Ovary (tissue), 9 donors: ENCODE results near the gene COL27A1. TPM values are rescaled to one million over a fixed set of nuclear protein-coding genes. Genes with fewer than 3 reads are reported as not detected.
"Not testable (repeated sequence)": the region's sequence is repeated elsewhere in the genome, so short reads cannot be mapped to it uniquely, and the experiment has no call there.

Source experiments
- DNase-seq, 5 donors: peaks; one replicate each; pipeline ENCODE4 v3.0.0-alpha.2; 2019 to 2020
- H3K27ac ChIP-seq, 2 donors: fragments of 200-600 bp; one replicate each; pipeline versions ENCODE4 v1.5.1 to v1.8.0; 2019 to 2022
- H3K27me3 ChIP-seq: fragments of 200-600 bp; one replicate; pipeline ENCODE4 v1.8.0; 2022
- H3K36me3 ChIP-seq: fragments of 200-600 bp; sonication (generic); one replicate; pipeline ENCODE4 v1.5.1; 2019
- H3K4me1 ChIP-seq: one replicate; pipeline ENCODE4 v1.8.1; 2013; ENCODE audit warnings: mild to moderate bottlenecking, moderate library complexity; ENCODE audit not compliant: insufficient read depth
- H3K4me3 ChIP-seq: fragments of 200-600 bp; sonication (generic); one replicate; pipeline ENCODE4 v1.5.1; 2017
- H3K9me3 ChIP-seq, 2 donors: fragments of 200-600 bp in 1 of 2; sonication (generic) in 1 of 2; one replicate each; pipeline versions ENCODE4 v1.5.1 to v1.8.1; 2013 to 2019; ENCODE audit warnings: mild to moderate bottlenecking in 1 of 2, moderate library complexity in 1 of 2
- CTCF ChIP-seq, 3 donors: fragments of 450-650 bp in 2 of 3; fragments of 200-600 bp in 1 of 3; IDR thresholded peaks; one replicate each; pipeline versions ENCODE4 v1.5.1 to v1.8.0; 2016 to 2022; ENCODE audit warnings: antibody characterized with exemption in 3 of 3, mild to moderate bottlenecking in 1 of 3
- EP300 ChIP-seq: sonication (generic); formaldehyde crosslinking; IDR thresholded peaks from one replicate; pipeline ENCODE4 v1.6.1; 2017; ENCODE audit warnings: antibody characterized with exemption
- POLR2A ChIP-seq: fragments of 450-650 bp; IDR thresholded peaks from one replicate; pipeline ENCODE4 v1.6.1; 2017; ENCODE audit warnings: antibody characterized with exemption, mild to moderate bottlenecking, moderate library complexity
- WGBS, 3 donors: extraction: QIAGEN DNeasy Blood & Tissue Kit in 1 of 3; methylation state at CpG; one replicate each; pipeline versions ENCODE4 v1.1.5 to v1.1.7; 2013 to 2017; 5-methylcytosine and 5-hydroxymethylcytosine counted together
- intact Hi-C, 4 donors: fragments of 100-400 bp; cut with DNase I; formaldehyde crosslinking; loops; one replicate each; pipeline versions ENCODE4 v1.11.0 to v1.15.1; 2022 to 2023
- polyA plus RNA-seq, 2 donors: library from polyadenylated mRNA; stranded (reverse); fragments of 200-250 nt in 1 of 2; fragments of 350-450 nt in 1 of 2; fragmentation: Illumina TruSeq in 1 of 2; extraction: RNeasy Lipid Tissue Mini Kit (QIAGEN cat#74804) in 1 of 2; gene quantifications; one replicate each; pipeline ENCODE4 v1.2.3, GENCODE V29; 2013 to 2014
- total RNA-seq, 7 donors: library from RNA; depleted of rRNA in 2 of 7; stranded (reverse); fragments of >200 nt in 2 of 7; fragmentation: NEBNext Ultra II Directional in 3 of 7; extraction: Animal tissue kit (Norgen Biotek cat#: 25700) in 3 of 7; gene quantifications; one replicate each; pipeline versions ENCODE4 v1.1.0 to v1.2.4, GENCODE V29; 2016 to 2023
- donor health status: DM: no; HTN: no; CAD: no; lungs with moderate emphysema.
- donor health status: DM: no; HTN: no; CAD: no.
- donor health status: Bipolar disorder and iron deficiency.
- donor health status: DM: yes; HTN: yes; CAD: no.
- donor health status: DM: no; HTN: no; CAD: no.
- donor health status: DM: yes; HTN: yes; CAD: no.

COL27A1 gene
- total and polyA plus RNA-seq, 9 donors: 5.2 to 91.2 (median 16.8) TPM

- no peaks in the 10 kb centered on the region for H3K27me3 ChIP-seq
- H3K27ac ChIP-seq: no peak overlapping the region
- H3K4me1 ChIP-seq: peaks cover 2% of the 10 kb centered on the region
- H3K4me3 ChIP-seq: no peak overlapping the region
- TF ChIP-seq CTCF (IDR thresholded peaks at IDR 0.05) (no peak), POLR2A (no peak), EP300 (no peak)
- peaks cover 0 to 3% of the 10 kb centered on the region in 2 donors for H3K9me3 ChIP-seq
- peak in 1 of 5 donors; percentile 34 for DNase-seq
- 91 to 95% (median 95%) methylated on average over 5 of the region's 5 CpGs for WGBS, 3 donors
- intact Hi-C loops: no loop called here
- no peaks in the 10 kb centered on the region for H3K36me3 ChIP-seq
Measured at GRCh38 chr9:114186605-114187289, 31.4 kb downstream of the COL27A1 start.

- H3K4me3 ChIP-seq: no peak overlapping the region
Measured at GRCh38 chr9:114187827-114188226, 32.5 kb downstream of the COL27A1 start.

GRCh38 chr9:114189823-114190562 lies 34.7 kb downstream of the COL27A1 start:
- H3K9me3 ChIP-seq: peaks cover 0 to 3% of the 10 kb centered on the region in 2 donors
- H3K36me3 ChIP-seq: no peaks in the 10 kb centered on the region
- no peak overlapping the region for H3K4me3 ChIP-seq
- 89 to 93% (median 93%) methylated on average over 2 of the region's 2 CpGs for WGBS, 3 donors
- no peak for DNase-seq
- no peak for TF ChIP-seq CTCF (IDR thresholded peaks at IDR 0.05)
- TF ChIP-seq EP300: no peak
- no peaks in the 10 kb centered on the region for H3K4me1 ChIP-seq
- intact Hi-C loops: loop anchor here in 1 of 4 donors (10.0 kb wide), 1 partner anchor 65 kb away; no protein-coding TSS in a partner anchor
- no peaks in the 10 kb centered on the region for H3K27me3 ChIP-seq
- no peak overlapping the region for H3K27ac ChIP-seq

More at GRCh38 chr9:114187827-114188226, 32.5 kb downstream of the COL27A1 start:
- Histone ChIP-seq H3K9me3 (peaks cover 0 to 3% of the 10 kb centered on the region in 2 donors), H3K36me3 (no peaks in the 10 kb centered on the region), H3K4me1 (no peaks in the 10 kb centered on the region), H3K27ac (no peak overlapping the region), H3K27me3 (no peaks in the 10 kb centered on the region)
- no peak for TF ChIP-seq POLR2A
- no peak for TF ChIP-seq EP300
- no peak for DNase-seq
- intact Hi-C loops: no loop called here
- 91 to 94% (median 93%) methylated on average over 3 of the region's 3 CpGs for WGBS, 3 donors

GRCh38 chr9:114190563-114190905 lies 35.2 kb downstream of the COL27A1 start:
- Histone ChIP-seq H3K36me3 (no peaks in the 10 kb centered on the region), H3K27me3 (no peaks in the 10 kb centered on the region), H3K27ac (no peak overlapping the region), H3K9me3 (peaks cover 0 to 3% of the 10 kb centered on the region in 2 donors), H3K4me3 (no peak overlapping the region), H3K4me1 (no peaks in the 10 kb centered on the region)
- 70 to 79% (median 70%) methylated on average over 1 of the region's 1 CpG for WGBS, 3 donors
- TF ChIP-seq POLR2A (no peak), CTCF (IDR thresholded peaks at IDR 0.05) (no peak)
- DNase-seq: no peak
- intact Hi-C loops: loop anchor here in 1 of 4 donors (10.0 kb wide), 1 partner anchor 64 kb away; no protein-coding TSS in a partner anchor

GRCh38 chr9:114191402-114191801 lies 36.1 kb downstream of the COL27A1 start:
- not testable (repeated sequence) for H3K36me3 ChIP-seq, H3K4me1 ChIP-seq, H3K27me3 ChIP-seq, DNase-seq, H3K9me3 ChIP-seq, H3K27ac ChIP-seq, H3K4me3 ChIP-seq
- WGBS, 3 donors: 97 to 99% (median 98%) methylated on average over 5 of the region's 5 CpGs
- intact Hi-C loops: loop anchor here in 1 of 4 donors (10.0 kb wide), 1 partner anchor 63 kb away; no protein-coding TSS in a partner anchor
